NB4 (cell line): Measurements from ENCODE around the gene SIRT6.
"Not testable (repeated sequence)": the region's sequence is repeated elsewhere in the genome, so short reads cannot be mapped to it uniquely, and the experiment has no call there.

Experiments
- DNase-seq: peaks from one replicate; pipeline ENCODE4 v3.0.0; 2010; ENCODE audit warnings: low read depth
- H3K4me3 ChIP-seq: one replicate; pipeline ENCODE4 v1.5.1; 2011; ENCODE audit warnings: mild to moderate bottlenecking, low read depth, low read length, moderate library complexity
- CTCF ChIP-seq: IDR thresholded peaks from one replicate; pipeline ENCODE4 v1.5.1; 2012; ENCODE audit warnings: low read depth, low read length
- MAX ChIP-seq: IDR thresholded peaks from 2 replicates; pipeline ENCODE4 v1.6.1; 2011; ENCODE audit warnings: low read depth, low read length
- MYC ChIP-seq: IDR thresholded peaks from 2 replicates; pipeline ENCODE4 v1.6.1; 2011; ENCODE audit warnings: low read depth, low read length
- POLR2A ChIP-seq: IDR thresholded peaks from 2 replicates; pipeline ENCODE4 v1.6.1; 2011; ENCODE audit warnings: mild to moderate bottlenecking; ENCODE audit not compliant: insufficient read length; ENCODE audit errors: extremely low read depth

Gene SIRT6

GRCh38 chr19:4225885-4226284, 43.5 kb upstream of the SIRT6 start:
- no peak for DNase-seq

GRCh38 chr19:4224470-4224869, 42.1 kb upstream of the SIRT6 start:
- no peak for DNase-seq
- no peak overlapping the region for H3K4me3 ChIP-seq
- TF ChIP-seq CTCF (no peak), MYC (no peak), MAX (no peak), POLR2A (no peak)

More at GRCh38 chr19:4225885-4226284, 43.5 kb upstream of the SIRT6 start:
- no peak for TF ChIP-seq POLR2A
- no peak for TF ChIP-seq MAX
- no peak for TF ChIP-seq CTCF
- no peak for TF ChIP-seq MYC
- H3K4me3 ChIP-seq, result no peak overlapping the region

GRCh38 chr19:4220188-4220587, 37.8 kb upstream of the SIRT6 start:
- H3K4me3 ChIP-seq, result no peak overlapping the region
- TF ChIP-seq MAX, result no peak
- TF ChIP-seq POLR2A, result no peak
- no peak for TF ChIP-seq MYC
- DNase-seq, result no peak

GRCh38 chr19:4218523-4218922, 36.2 kb upstream of the SIRT6 start:
- DNase-seq, H3K4me3 ChIP-seq: not testable (repeated sequence)

- H3K4me3 ChIP-seq, result no peak overlapping the region
- no peak for DNase-seq
- TF ChIP-seq CTCF (no peak), MAX (no peak), MYC (no peak), POLR2A (no peak)
Measured at GRCh38 chr19:4217429-4218264, 35.3 kb upstream of the SIRT6 start.

- H3K4me3 ChIP-seq, result no peak overlapping the region
- no peak for DNase-seq
- TF ChIP-seq MYC (no peak), POLR2A (no peak), CTCF (no peak), MAX (no peak)
Measured at GRCh38 chr19:4216846-4217245, 34.5 kb upstream of the SIRT6 start.
